ENCODE results near the gene RMI2.

RMI2 gene

DNA sequence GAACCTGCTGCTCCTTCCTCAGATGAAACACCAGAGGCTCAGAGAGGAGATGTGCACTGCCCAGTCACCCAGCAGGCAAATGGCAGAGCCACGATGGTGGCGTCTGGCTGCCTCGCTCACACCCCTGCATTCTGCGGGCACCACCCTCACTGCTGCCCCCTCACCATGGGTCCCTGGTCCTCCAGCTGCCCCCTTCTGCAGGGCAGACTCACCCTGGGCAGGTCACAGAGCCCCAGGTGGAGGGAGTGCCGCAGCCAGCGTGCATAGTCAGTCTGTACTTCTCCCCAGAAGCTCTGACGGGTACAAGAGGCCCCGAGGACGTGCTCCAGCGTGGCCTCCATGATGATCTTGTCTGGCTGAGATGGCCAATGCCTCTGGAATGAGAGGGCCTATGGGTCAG is 52.9 kb downstream of the RMI2 start:
- Histone ChIP-seq H4K12ac (ENCODE audit: low read depth, low read length) (no peak overlapping the region), H3K18ac (ENCODE audit: low read length) (no peak overlapping the region), H3K4me3 (ENCODE audit: low read depth, low read length) (no peak overlapping the region), H2BK5ac (ENCODE audit: low read depth, low read length, poor library complexity) (no peak overlapping the region), H3K9ac (ENCODE audit: low read length) (no peak overlapping the region), H3K9me3 (ENCODE audit: insufficient read depth, low read depth, low read length) (peaks cover under 1% of the 10 kb centered on the region), H4K91ac (ENCODE audit: low read depth, low read length) (no peak overlapping the region), H2AFZ (ENCODE audit: insufficient read depth, low read length, poor library complexity) (no peak overlapping the region), H3K4ac (ENCODE audit: low read depth, low read length) (no peak overlapping the region), H3K79me1 (ENCODE audit: low read length) (no peaks in the 10 kb centered on the region), H3K27me3 (ENCODE audit: insufficient read depth, low read length) (no peaks in the 10 kb centered on the region), H3K79me2 (ENCODE audit: control insufficient read depth, insufficient read depth, low read length, poor library complexity) (no peaks in the 10 kb centered on the region), H3K36me3 (ENCODE audit: control insufficient read depth in 1 of 2, insufficient read depth in 2 of 2, low read length in 2 of 2) (no peaks in the 10 kb centered on the region), H2AK5ac (ENCODE audit: low read length) (no peak overlapping the region), H2BK12ac (ENCODE audit: low read length) (no peak overlapping the region), H3K14ac (ENCODE audit: low read length) (no peak overlapping the region), H3K27ac (ENCODE audit: low read depth, low read length) (no peak overlapping the region), H2BK120ac (ENCODE audit: insufficient read depth, low read length, poor library complexity) (no peak overlapping the region), H4K8ac (ENCODE audit: low read depth, low read length) (no peak overlapping the region), H3K23ac (ENCODE audit: low read length) (no peak overlapping the region), H3K4me1 (ENCODE audit: control insufficient read depth in 1 of 2, insufficient read depth in 2 of 2, low read length in 2 of 2) (no peaks in the 10 kb centered on the region), H3K4me2 (ENCODE audit: low read length) (no peak overlapping the region)
- DNase-seq: no peak
- no CpG with 5 or more reads among the region's 10 CpGs for WGBS (ENCODE audit: extremely low coverage, insufficient coverage, insufficient read length)

GRCh38 chr16:11398851-11399250 is 53.6 kb downstream of the RMI2 start:
- no peaks in the 10 kb centered on the region for H3K27me3 ChIP-seq (ENCODE audit: insufficient read depth, low read length)
- H4K91ac ChIP-seq (ENCODE audit: low read depth, low read length): no peak overlapping the region
- H2AFZ ChIP-seq (ENCODE audit: insufficient read depth, low read length, poor library complexity): no peak overlapping the region
- H3K79me2 ChIP-seq (ENCODE audit: control insufficient read depth, insufficient read depth, low read length, poor library complexity): no peaks in the 10 kb centered on the region
- no peak overlapping the region for H3K27ac ChIP-seq (ENCODE audit: low read depth, low read length)
- WGBS (ENCODE audit: extremely low coverage, insufficient coverage, insufficient read length): no CpG with 5 or more reads among the region's 14 CpGs
- H3K79me1 ChIP-seq (ENCODE audit: low read length): no peaks in the 10 kb centered on the region
- H3K4me3 ChIP-seq (ENCODE audit: low read depth, low read length): no peak overlapping the region
- H2AK5ac ChIP-seq (ENCODE audit: low read length): no peak overlapping the region
- no peak overlapping the region for H4K12ac ChIP-seq (ENCODE audit: low read depth, low read length)
- H2BK120ac ChIP-seq (ENCODE audit: insufficient read depth, low read length, poor library complexity): no peak overlapping the region
- H3K36me3 ChIP-seq (ENCODE audit: control insufficient read depth in 1 of 2, insufficient read depth in 2 of 2, low read length in 2 of 2): no peaks in the 10 kb centered on the region
- H3K4me1 ChIP-seq (ENCODE audit: control insufficient read depth in 1 of 2, insufficient read depth in 2 of 2, low read length in 2 of 2): no peaks in the 10 kb centered on the region
- no peak overlapping the region for H3K4me2 ChIP-seq (ENCODE audit: low read length)
- H3K4ac ChIP-seq (ENCODE audit: low read depth, low read length): no peak overlapping the region
- no peak overlapping the region for H3K18ac ChIP-seq (ENCODE audit: low read length)
- H3K23ac ChIP-seq (ENCODE audit: low read length): no peak overlapping the region
- peaks cover 2% of the 10 kb centered on the region for H3K9me3 ChIP-seq (ENCODE audit: insufficient read depth, low read depth, low read length)
- no peak overlapping the region for H4K8ac ChIP-seq (ENCODE audit: low read depth, low read length)
- no peak overlapping the region for H2BK12ac ChIP-seq (ENCODE audit: low read length)
- no peak for DNase-seq
- no peak overlapping the region for H2BK5ac ChIP-seq (ENCODE audit: low read depth, low read length, poor library complexity)
- no peak overlapping the region for H3K14ac ChIP-seq (ENCODE audit: low read length)
- H3K9ac ChIP-seq (ENCODE audit: low read length): no peak overlapping the region

- no peak overlapping the region for H2AK5ac ChIP-seq (ENCODE audit: low read length)
- no peak overlapping the region for H2BK12ac ChIP-seq (ENCODE audit: low read length)
- H3K27me3 ChIP-seq (ENCODE audit: insufficient read depth, low read length): no peaks in the 10 kb centered on the region
- H3K36me3 ChIP-seq (ENCODE audit: control insufficient read depth in 1 of 2, insufficient read depth in 2 of 2, low read length in 2 of 2): no peaks in the 10 kb centered on the region
- no peak overlapping the region for H3K4ac ChIP-seq (ENCODE audit: low read depth, low read length)
- H3K18ac ChIP-seq (ENCODE audit: low read length): no peak overlapping the region
- H3K4me2 ChIP-seq (ENCODE audit: low read length): no peak overlapping the region
- DNase-seq: no peak
- H3K23ac ChIP-seq (ENCODE audit: low read length): no peak overlapping the region
- H3K79me2 ChIP-seq (ENCODE audit: control insufficient read depth, insufficient read depth, low read length, poor library complexity): no peaks in the 10 kb centered on the region
- no peaks in the 10 kb centered on the region for H3K79me1 ChIP-seq (ENCODE audit: low read length)
- no peak overlapping the region for H4K8ac ChIP-seq (ENCODE audit: low read depth, low read length)
- H3K27ac ChIP-seq (ENCODE audit: low read depth, low read length): no peak overlapping the region
- peaks cover 2% of the 10 kb centered on the region for H3K9me3 ChIP-seq (ENCODE audit: insufficient read depth, low read depth, low read length)
- H3K14ac ChIP-seq (ENCODE audit: low read length): no peak overlapping the region
- no peak overlapping the region for H2BK120ac ChIP-seq (ENCODE audit: insufficient read depth, low read length, poor library complexity)
- H4K91ac ChIP-seq (ENCODE audit: low read depth, low read length): no peak overlapping the region
- H4K12ac ChIP-seq (ENCODE audit: low read depth, low read length): no peak overlapping the region
- no peak overlapping the region for H3K4me3 ChIP-seq (ENCODE audit: low read depth, low read length)
- H3K4me1 ChIP-seq (ENCODE audit: control insufficient read depth in 1 of 2, insufficient read depth in 2 of 2, low read length in 2 of 2): no peaks in the 10 kb centered on the region
- no CpG with 5 or more reads among the region's 22 CpGs for WGBS (ENCODE audit: extremely low coverage, insufficient coverage, insufficient read length)
- H2BK5ac ChIP-seq (ENCODE audit: low read depth, low read length, poor library complexity): no peak overlapping the region
- H3K9ac ChIP-seq (ENCODE audit: low read length): no peak overlapping the region
- H2AFZ ChIP-seq (ENCODE audit: insufficient read depth, low read length, poor library complexity): no peak overlapping the region
Observed at GRCh38 chr16:11399261-11399831, 54.1 kb downstream of the RMI2 start.

- Histone ChIP-seq H3K4me1 (ENCODE audit: control insufficient read depth in 1 of 2, insufficient read depth in 2 of 2, low read length in 2 of 2) (no peaks in the 10 kb centered on the region), H2BK12ac (ENCODE audit: low read length) (no peak overlapping the region), H4K91ac (ENCODE audit: low read depth, low read length) (no peak overlapping the region), H3K4me2 (ENCODE audit: low read length) (no peak overlapping the region), H2BK5ac (ENCODE audit: low read depth, low read length, poor library complexity) (no peak overlapping the region), H4K8ac (ENCODE audit: low read depth, low read length) (no peak overlapping the region), H3K23ac (ENCODE audit: low read length) (no peak overlapping the region), H3K4me3 (ENCODE audit: low read depth, low read length) (no peak overlapping the region), H3K9ac (ENCODE audit: low read length) (no peak overlapping the region), H3K79me2 (ENCODE audit: control insufficient read depth, insufficient read depth, low read length, poor library complexity) (no peaks in the 10 kb centered on the region), H3K27me3 (ENCODE audit: insufficient read depth, low read length) (no peaks in the 10 kb centered on the region), H3K79me1 (ENCODE audit: low read length) (no peaks in the 10 kb centered on the region), H3K9me3 (ENCODE audit: insufficient read depth, low read depth, low read length) (peaks cover 2% of the 10 kb centered on the region), H3K18ac (ENCODE audit: low read length) (no peak overlapping the region), H4K12ac (ENCODE audit: low read depth, low read length) (no peak overlapping the region), H3K27ac (ENCODE audit: low read depth, low read length) (no peak overlapping the region), H2BK120ac (ENCODE audit: insufficient read depth, low read length, poor library complexity) (no peak overlapping the region), H3K14ac (ENCODE audit: low read length) (no peak overlapping the region), H2AK5ac (ENCODE audit: low read length) (no peak overlapping the region), H3K36me3 (ENCODE audit: control insufficient read depth in 1 of 2, insufficient read depth in 2 of 2, low read length in 2 of 2) (no peaks in the 10 kb centered on the region), H2AFZ (ENCODE audit: insufficient read depth, low read length, poor library complexity) (no peak overlapping the region), H3K4ac (ENCODE audit: low read depth, low read length) (no peak overlapping the region)
- WGBS (ENCODE audit: extremely low coverage, insufficient coverage, insufficient read length): no CpG with 5 or more reads among the region's 7 CpGs
- no peak for DNase-seq
Observed at GRCh38 chr16:11400076-11400475, 54.8 kb downstream of the RMI2 start.

All from trophoblast cell (in vitro differentiated cells and primary cell).